Erythroblast (primary cell): ENCODE results near the gene ABLIM2.

ENCODE experiments used
- DNase-seq, 2 experiments: peaks; one replicate each; lab custom pipeline; 2025; lab: John Stamatoyannopoulos, UW
- GATA1 ChIP-seq: IDR thresholded peaks from 2 replicates; pipeline ENCODE4 v1.6.1; 2011; ENCODE audit warnings: low read depth, mild to moderate bottlenecking, control low read depth, low read length, moderate library complexity
- POLR2A ChIP-seq: IDR thresholded peaks from 2 replicates; pipeline ENCODE4 v1.6.1; 2011; ENCODE audit warnings: mild to moderate bottlenecking, low read length

The ABLIM2 gene

DNA sequence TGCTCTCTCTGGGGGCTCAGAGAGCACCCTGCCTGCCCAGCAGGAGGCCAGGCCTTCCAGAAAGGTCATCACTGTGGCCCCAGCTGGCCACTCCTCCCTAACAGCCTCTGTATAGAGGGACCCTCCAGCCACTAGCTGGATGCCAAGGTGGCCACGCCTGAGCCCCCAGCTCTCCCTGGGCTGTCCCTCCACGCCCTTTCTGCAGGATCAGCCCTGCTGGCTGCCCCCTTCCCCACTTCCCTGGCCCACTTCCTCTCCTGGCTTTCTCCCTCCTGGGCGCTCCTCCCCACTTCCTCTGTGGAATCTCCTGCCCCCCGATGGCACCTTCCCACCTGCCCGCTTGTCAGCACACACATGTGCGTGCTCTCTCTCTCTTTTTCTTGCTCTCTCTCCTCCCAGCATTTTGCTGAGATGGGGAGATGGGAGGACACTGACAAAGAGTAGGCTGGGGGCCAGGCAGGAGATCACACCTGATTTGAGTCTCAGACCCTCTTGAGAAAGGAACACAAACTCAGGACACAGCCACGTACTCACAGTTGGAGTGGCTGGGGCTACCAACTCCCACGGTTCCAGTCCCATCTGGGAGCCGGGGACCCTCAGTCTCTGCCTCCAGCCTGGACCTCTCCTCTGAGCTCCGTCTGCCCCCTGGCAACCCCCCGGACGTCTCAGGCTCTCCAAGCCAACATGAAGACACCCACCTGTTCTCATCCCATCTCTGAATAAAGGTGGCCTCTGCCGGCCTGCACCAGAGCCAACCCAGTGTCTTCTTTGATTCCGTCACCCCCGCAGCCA, 156.9 kb downstream of the ABLIM2 start:
- no peak for DNase-seq
- TF ChIP-seq POLR2A (no peak), GATA1 (no peak)

DNA sequence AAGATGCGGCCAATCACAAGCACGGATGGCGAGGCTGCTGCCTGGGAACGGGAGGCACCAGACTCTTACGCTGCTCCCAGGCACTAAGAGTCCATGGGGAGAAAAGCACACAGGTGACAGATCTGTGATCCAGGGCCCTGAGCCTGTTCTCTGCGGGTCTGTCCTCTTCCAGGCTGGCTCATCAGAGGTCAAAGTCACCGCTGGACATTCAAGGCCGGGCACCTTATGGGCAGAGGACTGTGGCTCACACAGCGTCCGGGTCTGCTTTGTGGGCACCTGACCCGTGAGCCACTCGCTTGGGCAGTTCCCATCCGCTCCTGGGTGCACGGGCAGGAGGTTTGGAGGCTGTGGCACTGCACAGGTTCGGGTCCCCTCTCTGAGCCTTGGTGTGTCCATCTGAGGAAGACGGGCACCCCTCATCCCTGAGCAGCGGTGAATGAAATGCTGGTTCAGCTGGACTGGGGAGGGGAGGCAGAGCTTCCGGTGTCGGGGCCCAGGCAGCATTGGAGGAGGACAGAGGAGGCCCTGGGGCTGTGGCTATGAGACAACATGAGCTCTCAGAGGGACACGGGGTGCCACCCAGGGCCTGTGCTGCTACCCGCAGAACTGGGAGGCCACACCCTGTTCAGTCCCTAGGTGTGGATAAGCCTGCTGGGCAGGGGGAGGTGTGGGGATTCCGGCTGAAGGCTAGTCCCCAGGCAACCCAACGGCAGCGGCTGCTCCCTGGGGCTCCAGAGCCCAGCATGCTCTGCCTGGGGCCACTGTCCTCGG, 157.7 kb downstream of the ABLIM2 start:
- no peak for DNase-seq
- no peak for TF ChIP-seq POLR2A
- no peak for TF ChIP-seq GATA1

DNA sequence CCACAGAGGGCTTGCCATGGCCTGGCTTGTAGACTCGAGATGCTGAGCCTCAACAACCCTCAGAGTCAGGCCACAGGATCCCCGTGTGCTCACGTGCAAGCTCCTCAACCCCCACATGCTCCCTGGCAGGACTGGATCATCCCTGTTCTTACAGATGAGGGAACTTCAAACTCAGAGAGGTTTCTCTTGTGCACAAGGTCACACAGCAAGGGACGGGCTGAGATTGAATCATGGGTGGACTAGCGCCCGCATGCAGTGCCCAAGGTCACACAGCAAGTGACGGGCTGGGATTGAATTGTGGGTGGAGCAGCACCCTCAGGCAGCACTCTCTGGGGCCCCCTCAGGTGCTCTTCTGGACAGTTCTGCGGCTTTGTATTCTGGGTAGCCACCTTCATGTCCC, 158.4 kb downstream of the ABLIM2 start:
- DNase-seq, result no peak
- TF ChIP-seq GATA1 (no peak), POLR2A (no peak)

DNA sequence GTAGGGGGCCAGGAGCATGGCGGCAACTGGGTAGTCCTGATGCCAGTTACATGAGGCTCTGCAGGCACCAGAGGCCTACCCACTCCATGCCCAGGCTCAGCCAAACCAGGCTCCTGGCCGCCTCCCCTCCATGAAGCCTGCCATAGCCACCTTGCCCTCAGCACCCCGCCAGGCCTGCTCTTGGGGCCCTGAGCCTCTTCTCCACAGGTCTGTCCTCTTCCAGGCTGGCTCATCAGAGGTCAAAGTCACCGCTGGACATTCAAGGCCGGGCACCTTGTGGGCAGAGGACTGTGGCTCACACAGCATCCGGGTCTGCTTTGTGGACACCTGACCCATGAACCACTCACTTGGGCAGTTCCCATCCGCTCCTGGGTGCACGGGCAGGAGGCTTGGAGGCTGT, 158.9 kb downstream of the ABLIM2 start:
- TF ChIP-seq POLR2A, result no peak
- TF ChIP-seq GATA1, result no peak
- no peak for DNase-seq

DNA sequence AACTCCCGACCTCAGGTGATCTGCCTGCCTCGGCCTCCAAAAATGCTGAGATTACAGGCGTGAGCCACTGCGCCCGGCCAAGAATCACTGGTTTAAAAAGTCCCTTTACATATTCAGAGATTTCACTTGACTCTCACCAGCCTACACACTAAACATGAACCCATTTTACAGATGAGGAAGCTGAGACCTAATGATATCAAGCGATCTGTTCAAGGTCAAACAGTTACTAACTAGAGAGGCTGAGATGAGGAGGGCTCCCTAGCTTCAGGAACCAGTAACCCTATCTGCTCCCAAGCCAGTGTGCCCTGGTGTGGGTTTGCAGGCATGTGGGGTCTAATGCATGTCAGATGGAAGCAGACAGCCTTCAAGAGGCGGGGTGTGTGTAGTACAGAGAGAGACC, 159.3 kb downstream of the ABLIM2 start:
- TF ChIP-seq POLR2A, result no peak
- no peak for TF ChIP-seq GATA1
- DNase-seq, result no peak

DNA sequence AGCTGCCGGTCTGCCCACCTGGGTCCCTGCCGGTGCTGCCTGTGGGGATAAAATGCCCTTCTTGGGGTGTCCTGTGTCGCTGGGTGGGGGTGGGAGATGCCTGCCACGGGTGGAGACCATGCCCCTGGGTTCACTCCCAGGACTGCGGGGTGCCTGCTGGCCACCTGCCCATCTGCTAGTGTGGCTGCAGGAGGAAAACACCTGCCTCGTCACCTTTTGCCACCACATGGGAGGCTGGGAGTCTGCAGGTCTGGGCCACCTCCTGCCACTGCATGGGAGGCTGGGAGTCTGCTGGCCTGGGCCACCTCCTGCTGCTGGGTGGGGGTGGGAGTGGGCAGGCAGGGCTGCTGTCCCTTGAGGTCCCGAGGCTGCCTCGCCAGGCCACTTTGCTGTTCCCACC, 160.2 kb downstream of the ABLIM2 start:
- no peak for DNase-seq
- TF ChIP-seq GATA1 (no peak), POLR2A (no peak)

DNA sequence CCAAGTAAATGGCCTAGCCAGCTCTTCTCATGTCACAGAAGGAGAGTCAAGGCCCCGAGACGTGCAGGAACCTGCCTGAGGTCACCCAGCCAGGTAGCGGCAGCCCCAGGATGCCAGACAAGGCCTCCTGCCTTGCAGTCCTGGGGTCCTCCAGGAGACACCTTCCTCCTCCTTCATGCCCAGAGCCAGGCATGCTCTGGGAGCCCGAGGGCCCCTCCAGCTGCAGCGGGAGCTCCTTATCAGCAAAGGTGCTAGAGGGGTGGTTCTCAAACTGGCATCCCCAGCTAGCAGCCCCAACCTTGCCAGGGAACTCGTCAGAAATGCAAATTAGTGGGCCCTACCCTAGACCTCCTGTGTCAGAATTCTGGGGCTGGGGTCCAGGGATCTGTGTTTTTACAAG, 162.7 kb downstream of the ABLIM2 start:
- no peak for TF ChIP-seq GATA1
- TF ChIP-seq POLR2A, result no peak
- DNase-seq, result no peak

DNA sequence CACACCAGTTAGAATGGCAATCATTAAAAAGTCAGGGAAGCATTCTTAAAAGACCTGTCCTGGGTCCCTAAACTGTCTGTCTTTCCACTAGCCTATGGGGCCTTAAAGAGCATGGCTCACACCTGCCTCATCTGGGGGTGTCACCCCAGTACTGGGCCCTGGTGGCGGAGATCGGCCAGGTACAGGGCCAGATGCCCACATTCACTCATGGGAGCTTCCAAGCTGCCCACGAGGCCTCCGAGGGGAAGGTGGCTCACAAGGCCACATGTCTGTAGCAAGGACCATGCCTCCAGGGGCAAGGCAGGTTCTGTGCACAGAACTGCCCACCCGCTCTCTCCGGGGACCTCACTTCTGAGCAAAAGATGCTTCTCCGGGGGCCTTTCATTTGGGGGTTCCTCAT, 163.5 kb downstream of the ABLIM2 start:
- DNase-seq, result no peak
- no peak for TF ChIP-seq POLR2A
- no peak for TF ChIP-seq GATA1

DNA sequence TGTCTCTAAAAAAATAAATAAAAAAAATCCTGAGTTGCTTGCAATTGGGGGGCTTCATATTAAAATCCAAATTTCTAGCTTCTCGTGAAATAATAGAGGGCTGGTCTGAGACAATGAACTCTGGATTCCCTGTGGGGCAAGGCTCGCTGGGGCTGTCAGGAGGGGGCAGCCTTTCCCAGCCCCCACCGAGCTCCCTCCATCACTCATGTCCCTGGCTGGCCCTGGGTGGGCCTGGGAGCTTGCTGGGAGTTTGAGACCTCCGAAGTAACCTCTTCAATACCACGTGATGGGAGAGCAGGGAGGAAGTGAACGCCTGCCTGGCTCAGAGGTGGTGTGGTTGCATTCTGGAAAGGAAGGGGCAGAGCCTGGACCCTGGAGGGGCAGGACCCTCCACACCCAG, 164.9 kb downstream of the ABLIM2 start:
- DNase-seq, result no peak
- TF ChIP-seq GATA1 (no peak), POLR2A (no peak)

DNA sequence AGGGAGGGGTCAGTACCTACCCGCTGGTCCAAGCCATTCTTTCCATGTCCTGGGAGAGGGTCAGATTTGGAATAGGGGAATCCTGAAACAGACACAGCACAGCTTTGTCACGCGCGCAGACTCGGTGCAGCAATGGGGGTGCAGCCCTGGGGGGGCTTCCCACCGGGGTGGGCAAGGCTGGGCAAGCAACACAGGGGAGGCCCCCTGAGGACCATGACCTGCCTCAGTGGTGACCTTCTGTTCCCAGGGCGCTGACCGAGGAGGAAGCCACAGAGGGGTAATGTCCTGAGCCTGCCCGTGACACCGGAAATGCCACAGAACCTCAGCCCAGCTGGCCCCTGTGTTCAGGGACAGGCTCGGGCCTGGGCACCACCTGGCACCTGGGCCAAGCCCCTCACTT, 165.8 kb downstream of the ABLIM2 start:
- no peak for TF ChIP-seq POLR2A
- TF ChIP-seq GATA1, result no peak

DNA sequence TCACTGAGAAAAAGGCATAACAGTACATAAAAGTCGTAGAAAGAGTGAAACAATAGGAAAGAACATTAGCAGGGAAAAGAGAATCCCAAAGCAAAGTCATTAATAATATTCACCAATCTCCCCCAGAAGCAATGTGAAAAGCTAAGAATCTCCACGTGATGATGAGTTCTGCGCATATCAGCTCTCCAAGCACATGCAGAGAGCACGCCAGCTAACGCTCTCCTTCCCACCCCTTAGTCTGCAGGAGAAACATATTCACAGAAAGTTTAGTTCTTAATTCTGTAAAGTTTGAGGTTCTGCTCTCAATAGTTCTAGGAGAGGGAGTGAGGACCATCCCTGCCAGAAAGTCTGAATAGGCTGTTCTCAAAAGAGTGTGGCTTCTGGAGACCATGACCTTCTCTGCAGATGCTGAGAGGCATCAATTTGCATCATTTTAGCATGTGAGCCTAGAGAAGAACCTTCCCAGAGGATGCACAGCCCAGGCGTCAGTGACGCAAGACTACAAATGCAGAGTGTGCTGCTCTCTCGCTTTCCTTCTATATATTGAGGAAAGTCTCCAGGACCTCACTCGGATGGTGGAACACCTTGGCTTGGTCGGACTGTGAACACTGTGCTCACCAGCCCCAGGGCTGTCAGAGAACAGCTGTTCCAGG, 167.7 kb downstream of the ABLIM2 start:
- TF ChIP-seq GATA1, result no peak
- no peak for TF ChIP-seq POLR2A
- no peak for DNase-seq

More for the DNA sequence above, 165.8 kb downstream of the ABLIM2 start:
- DNase-seq, result no peak

DNA sequence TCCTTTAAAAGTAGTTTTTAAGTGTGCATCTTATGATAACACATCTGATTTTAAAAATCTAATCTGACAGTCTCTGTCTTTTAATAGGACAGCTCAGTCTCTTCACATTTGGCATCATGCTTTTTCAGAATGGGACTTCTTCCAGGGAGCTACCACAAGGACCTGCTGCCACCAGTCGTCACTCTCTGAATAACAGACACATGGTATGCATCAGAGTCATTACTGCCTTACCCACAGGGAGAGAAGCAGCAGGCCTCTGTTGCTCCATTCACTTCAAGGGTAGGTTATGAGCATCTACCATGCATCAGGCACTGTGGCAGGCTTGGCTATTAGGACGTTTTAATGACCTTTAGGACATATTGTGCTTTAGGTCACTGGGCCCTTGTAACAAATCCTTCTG, 169.0 kb downstream of the ABLIM2 start:
- TF ChIP-seq POLR2A, result no peak
- no peak for TF ChIP-seq GATA1
- no peak for DNase-seq

DNA sequence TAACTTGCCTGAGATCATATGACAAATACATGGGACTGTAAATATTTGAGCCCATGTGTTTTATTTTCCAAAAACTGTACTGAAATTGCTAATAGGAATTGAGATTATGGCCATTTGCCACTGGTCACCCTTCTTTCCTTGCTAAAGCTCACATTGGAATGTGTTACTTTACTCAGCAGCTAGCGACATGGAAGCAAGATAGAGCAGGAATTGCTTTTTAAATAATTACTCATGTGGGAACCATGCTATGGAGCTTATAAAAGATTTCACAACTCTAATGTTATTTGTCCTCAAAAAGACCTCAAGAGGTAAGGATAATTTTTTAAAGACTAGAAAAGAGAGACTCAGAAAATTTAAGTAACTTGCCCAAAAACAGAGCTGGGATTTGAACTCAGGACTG, 170.2 kb downstream of the ABLIM2 start:
- TF ChIP-seq POLR2A, result no peak
- no peak for TF ChIP-seq GATA1
- no peak for DNase-seq
